ENCODE data around the gene PTOV1.

GRCh38 chr19:49892716-49893115, 41.8 kb downstream of the PTOV1 start:
- TF ChIP-seq POLR2A (IDR thresholded peaks at IDR 0.05; ENCODE audit: low read depth, low read length) = no peak
- TF ChIP-seq, protein P1, sequence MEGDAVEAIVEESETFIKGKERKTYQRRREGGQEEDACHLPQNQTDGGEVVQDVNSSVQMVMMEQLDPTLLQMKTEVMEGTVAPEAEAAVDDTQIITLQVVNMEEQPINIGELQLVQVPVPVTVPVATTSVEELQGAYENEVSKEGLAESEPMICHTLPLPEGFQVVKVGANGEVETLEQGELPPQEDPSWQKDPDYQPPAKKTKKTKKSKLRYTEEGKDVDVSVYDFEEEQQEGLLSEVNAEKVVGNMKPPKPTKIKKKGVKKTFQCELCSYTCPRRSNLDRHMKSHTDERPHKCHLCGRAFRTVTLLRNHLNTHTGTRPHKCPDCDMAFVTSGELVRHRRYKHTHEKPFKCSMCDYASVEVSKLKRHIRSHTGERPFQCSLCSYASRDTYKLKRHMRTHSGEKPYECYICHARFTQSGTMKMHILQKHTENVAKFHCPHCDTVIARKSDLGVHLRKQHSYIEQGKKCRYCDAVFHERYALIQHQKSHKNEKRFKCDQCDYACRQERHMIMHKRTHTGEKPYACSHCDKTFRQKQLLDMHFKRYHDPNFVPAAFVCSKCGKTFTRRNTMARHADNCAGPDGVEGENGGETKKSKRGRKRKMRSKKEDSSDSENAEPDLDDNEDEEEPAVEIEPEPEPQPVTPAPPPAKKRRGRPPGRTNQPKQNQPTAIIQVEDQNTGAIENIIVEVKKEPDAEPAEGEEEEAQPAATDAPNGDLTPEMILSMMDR (conservative IDR thresholded peaks at IDR 0.05; ENCODE audit: low read depth, low read length) = no peak
